Measurements from ENCODE around the gene GRID1.

Gene GRID1

GRCh38 chr10:85811405-85811804, 555.2 kb downstream of the GRID1 start:
- no peak for DNase-seq (ENCODE audit: low spot score)

- DNase-seq (ENCODE audit: low spot score), result no peak
These were observed 555.9 kb downstream of the GRID1 start for GRCh38 chr10:85810674-85811073.

GRCh38 chr10:85795460-85795859, 571.1 kb downstream of the GRID1 start:
- no peak for DNase-seq (ENCODE audit: low spot score)

- DNase-seq (ENCODE audit: low spot score), result no peak
These were observed 572.0 kb downstream of the GRID1 start for GRCh38 chr10:85794553-85794952.

- DNase-seq (ENCODE audit: low spot score), result no peak
These were observed 574.1 kb downstream of the GRID1 start for GRCh38 chr10:85792533-85792858.

- no peak for DNase-seq (ENCODE audit: low spot score)
These were observed 574.6 kb downstream of the GRID1 start for GRCh38 chr10:85791818-85792532.

GRCh38 chr10:85789982-85790789, 576.4 kb downstream of the GRID1 start:
- DNase-seq (ENCODE audit: low spot score), result no peak

GRCh38 chr10:85789125-85789524, 577.5 kb downstream of the GRID1 start:
- DNase-seq (ENCODE audit: low spot score), result no peak

- no peak for DNase-seq (ENCODE audit: low spot score)
These were observed 578.0 kb downstream of the GRID1 start for GRCh38 chr10:85788570-85788969.

GRCh38 chr10:85787881-85788280, 578.7 kb downstream of the GRID1 start:
- DNase-seq (ENCODE audit: low spot score), result no peak

- DNase-seq (ENCODE audit: low spot score), result no peak
These were observed 579.2 kb downstream of the GRID1 start for GRCh38 chr10:85787393-85787792.

GRCh38 chr10:85786401-85786899, 580.1 kb downstream of the GRID1 start:
- DNase-seq (ENCODE audit: low spot score), result no peak

- DNase-seq (ENCODE audit: low spot score), result no peak
These were observed 581.8 kb downstream of the GRID1 start for GRCh38 chr10:85784792-85785191.

- no peak for DNase-seq (ENCODE audit: low spot score)
These were observed 585.2 kb downstream of the GRID1 start for GRCh38 chr10:85781404-85781803.

GRCh38 chr10:85778074-85778473, 588.5 kb downstream of the GRID1 start:
- no peak for DNase-seq (ENCODE audit: low spot score)

- no peak for DNase-seq (ENCODE audit: low spot score)
These were observed 598.7 kb downstream of the GRID1 start for GRCh38 chr10:85767891-85768290.

GRCh38 chr10:85764108-85764507, 602.5 kb downstream of the GRID1 start:
- no peak for DNase-seq (ENCODE audit: low spot score)

- no peak for DNase-seq (ENCODE audit: low spot score)
These were observed 604.6 kb downstream of the GRID1 start for GRCh38 chr10:85761906-85762445.

GRCh38 chr10:85741626-85742300, 624.8 kb downstream of the GRID1 start:
- DNase-seq (ENCODE audit: low spot score), result no peak

GRCh38 chr10:85735997-85736396, 630.6 kb downstream of the GRID1 start:
- no peak for DNase-seq (ENCODE audit: low spot score)

GRCh38 chr10:85734791-85735190, 631.8 kb downstream of the GRID1 start:
- no peak for DNase-seq (ENCODE audit: low spot score)

- DNase-seq (ENCODE audit: low spot score), result no peak
These were observed 642.4 kb downstream of the GRID1 start for GRCh38 chr10:85724215-85724614.

All from AG20443 (cell line).